Hepatocyte (in vitro differentiated cells): ENCODE data around the gene ADAM10. TPM values are rescaled to one million over a fixed set of nuclear protein-coding genes. Genes with fewer than 3 reads are reported as not detected.

Source experiments
- DNase-seq: peaks from one replicate; pipeline ENCODE4 v3.0.0-alpha.2; 2016; ENCODE audit warnings: low spot score
- H2AFZ ChIP-seq: fragments of 200-600 bp; sonication (generic); 2 replicates; pipeline ENCODE4 v1.6.0; 2016; ENCODE audit warnings: antibody characterized with exemption, mild to moderate bottlenecking
- H3K27ac ChIP-seq: fragments of 200-600 bp; sonication (generic); 2 replicates; pipeline ENCODE4 v1.5.1; 2016; ENCODE audit warnings: mild to moderate bottlenecking
- H3K27me3 ChIP-seq: fragments of 200-600 bp; sonication (generic); 2 replicates; pipeline ENCODE4 v1.6.1; 2016
- H3K36me3 ChIP-seq: fragments of 200-600 bp; sonication (generic); replicated peaks from 2 replicates; pipeline ENCODE4 v1.5.1; 2016; ENCODE audit warnings: low read depth; ENCODE audit not compliant: insufficient read depth
- H3K4me1 ChIP-seq: fragments of 200-600 bp; sonication (generic); 2 replicates; pipeline ENCODE4 v1.5.1; 2016; ENCODE audit warnings: mild to moderate bottlenecking, moderate library complexity; ENCODE audit not compliant: insufficient read depth
- H3K4me2 ChIP-seq: fragments of 200-600 bp; sonication (generic); 2 replicates; pipeline ENCODE4 v1.6.0; 2016
- H3K4me3 ChIP-seq: fragments of 200-600 bp; sonication (generic); 2 replicates; pipeline ENCODE4 v1.5.1; 2016; ENCODE audit warnings: mild to moderate bottlenecking
- H3K79me2 ChIP-seq: fragments of 200-600 bp; sonication (generic); 2 replicates; pipeline ENCODE4 v1.6.0; 2017; ENCODE audit warnings: mild to moderate bottlenecking
- H3K9me2 ChIP-seq: fragments of 200-600 bp; sonication (generic); replicated peaks from 2 replicates; pipeline ENCODE4 v1.6.0; 2017; ENCODE audit warnings: mild to moderate bottlenecking; ENCODE audit not compliant: insufficient read depth
- H3K9me3 ChIP-seq: fragments of 200-600 bp; sonication (generic); 2 replicates; pipeline ENCODE4 v1.5.1; 2016; ENCODE audit warnings: low read depth, mild to moderate bottlenecking
- H4K20me1 ChIP-seq: fragments of 200-600 bp; sonication (generic); 2 replicates; pipeline ENCODE4 v1.6.0; 2016; ENCODE audit warnings: mild to moderate bottlenecking; ENCODE audit not compliant: insufficient read depth, poor library complexity, severe bottlenecking
- EZH2 ChIP-seq: fragments of 200-600 bp; sonication (generic); IDR thresholded peaks from 2 replicates; pipeline ENCODE4 v1.6.1; 2016; ENCODE audit warnings: antibody characterized with exemption, mild to moderate bottlenecking, borderline replicate concordance
- EZH2phosphoT487 ChIP-seq: fragments of 200-600 bp; sonication (generic); IDR thresholded peaks from one replicate; pipeline ENCODE4 v1.6.1; 2018; ENCODE audit warnings: antibody characterized with exemption, mild to moderate bottlenecking, low read depth, moderate library complexity; ENCODE audit not compliant: unreplicated experiment, severe bottlenecking
- WGBS: methylation state at CpG from one replicate; pipeline ENCODE4 v1.1.6; 2016; ENCODE audit warnings: low lambda C conversion rate; ENCODE audit errors: missing lambda C conversion rate; 5-methylcytosine and 5-hydroxymethylcytosine counted together
- polyA plus RNA-seq: library from polyadenylated mRNA; unstranded; fragments of >200 nt; fragmentation: Nextera tagmentation; extraction: Ambion mirVana; gene quantifications from 2 replicates; pipeline ENCODE4 v1.2.1, GENCODE V29; 2016
- total RNA-seq: library from RNA; depleted of rRNA; stranded (reverse); fragments of >200 nt; gene quantifications from 2 replicates; pipeline ENCODE4 v1.2.3, GENCODE V29; 2014
- TF ChIP-seq, protein P1 (sequence below): fragments of 200-600 bp; sonication (generic); IDR thresholded peaks from 2 replicates; pipeline ENCODE4 v1.5.1; 2016; ENCODE audit warnings: antibody characterized with exemption, mild to moderate bottlenecking; ENCODE audit not compliant: poor library complexity

Gene ADAM10
- total and polyA plus RNA-seq, 2 experiments from 2014 or later = 112 to 163 TPM

DNA sequence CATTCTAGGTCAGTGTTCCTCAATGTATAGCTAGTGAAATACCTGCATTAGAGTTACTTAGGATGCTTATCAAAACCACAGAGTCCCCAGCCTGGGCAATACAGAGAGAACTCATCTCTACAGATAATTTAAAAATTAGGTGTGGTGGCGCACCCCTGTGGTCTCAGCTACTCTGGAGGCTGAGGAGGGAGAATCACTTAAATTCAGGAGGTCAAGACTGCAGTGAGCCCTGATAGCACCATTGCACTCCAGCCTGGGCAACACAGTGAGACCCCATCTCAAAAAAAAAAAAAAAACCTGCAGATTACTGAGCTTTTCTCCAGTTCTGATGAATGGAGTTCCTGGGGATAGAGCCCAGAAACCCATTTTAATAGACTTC is 11.5 kb upstream of the ADAM10 start:
- Histone ChIP-seq H3K9me2 (no peaks in the 10 kb centered on the region), H3K27me3 (no peaks in the 10 kb centered on the region), H3K79me2 (no peaks in the 10 kb centered on the region), H2AFZ (no peak overlapping the region), H3K4me3 (no peak overlapping the region), H4K20me1 (no peaks in the 10 kb centered on the region), H3K4me2 (no peak overlapping the region), H3K4me1 (no peaks in the 10 kb centered on the region), H3K27ac (no peak overlapping the region), H3K9me3 (no peaks in the 10 kb centered on the region), H3K36me3 (no peaks in the 10 kb centered on the region)
- TF ChIP-seq EZH2 (no peak), EZH2phosphoT487 (no peak)
- TF ChIP-seq, protein P1, sequence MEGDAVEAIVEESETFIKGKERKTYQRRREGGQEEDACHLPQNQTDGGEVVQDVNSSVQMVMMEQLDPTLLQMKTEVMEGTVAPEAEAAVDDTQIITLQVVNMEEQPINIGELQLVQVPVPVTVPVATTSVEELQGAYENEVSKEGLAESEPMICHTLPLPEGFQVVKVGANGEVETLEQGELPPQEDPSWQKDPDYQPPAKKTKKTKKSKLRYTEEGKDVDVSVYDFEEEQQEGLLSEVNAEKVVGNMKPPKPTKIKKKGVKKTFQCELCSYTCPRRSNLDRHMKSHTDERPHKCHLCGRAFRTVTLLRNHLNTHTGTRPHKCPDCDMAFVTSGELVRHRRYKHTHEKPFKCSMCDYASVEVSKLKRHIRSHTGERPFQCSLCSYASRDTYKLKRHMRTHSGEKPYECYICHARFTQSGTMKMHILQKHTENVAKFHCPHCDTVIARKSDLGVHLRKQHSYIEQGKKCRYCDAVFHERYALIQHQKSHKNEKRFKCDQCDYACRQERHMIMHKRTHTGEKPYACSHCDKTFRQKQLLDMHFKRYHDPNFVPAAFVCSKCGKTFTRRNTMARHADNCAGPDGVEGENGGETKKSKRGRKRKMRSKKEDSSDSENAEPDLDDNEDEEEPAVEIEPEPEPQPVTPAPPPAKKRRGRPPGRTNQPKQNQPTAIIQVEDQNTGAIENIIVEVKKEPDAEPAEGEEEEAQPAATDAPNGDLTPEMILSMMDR = no peak
- no peak for DNase-seq
- 91% methylated on average over 1 of the region's 1 CpG for WGBS

DNA sequence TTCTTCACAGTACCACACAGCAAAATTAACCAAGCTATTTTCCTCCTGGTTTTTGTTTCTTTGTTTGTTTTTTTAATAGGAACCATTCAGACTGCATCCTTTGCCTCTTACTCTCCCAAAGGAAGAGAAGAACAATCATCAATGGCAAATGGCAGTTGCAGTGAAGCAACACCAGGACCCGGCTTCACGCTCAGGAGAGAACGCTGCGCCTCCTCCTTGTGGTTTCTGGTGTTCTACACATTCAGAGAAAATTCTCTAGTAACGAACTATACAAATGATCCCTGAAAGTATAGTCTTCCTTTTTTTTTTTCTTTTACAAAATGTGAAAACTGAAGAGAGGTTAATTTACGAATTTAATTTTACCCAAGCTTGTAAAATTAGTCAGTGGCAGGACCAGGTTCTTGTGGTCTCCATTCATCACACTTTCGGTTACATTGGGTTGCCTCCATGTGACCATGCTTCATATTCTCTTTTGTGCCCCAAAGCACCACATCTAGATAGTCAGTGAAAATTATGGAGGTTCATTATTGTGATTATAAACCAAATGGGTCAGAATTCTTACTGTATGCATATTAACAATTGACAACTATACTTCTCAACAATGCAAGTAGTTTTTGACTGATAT is 11.0 kb upstream of the ADAM10 start:
- H3K27ac ChIP-seq = no peak overlapping the region
- H3K9me3 ChIP-seq = no peaks in the 10 kb centered on the region
- H3K4me3 ChIP-seq = no peak overlapping the region
- no peaks in the 10 kb centered on the region for H3K79me2 ChIP-seq
- WGBS = 91% methylated on average over 7 of the region's 7 CpGs
- no peaks in the 10 kb centered on the region for H3K4me1 ChIP-seq
- H3K9me2 ChIP-seq = no peaks in the 10 kb centered on the region
- H4K20me1 ChIP-seq = no peaks in the 10 kb centered on the region
- H2AFZ ChIP-seq = no peak overlapping the region
- no peaks in the 10 kb centered on the region for H3K36me3 ChIP-seq
- no peaks in the 10 kb centered on the region for H3K27me3 ChIP-seq
- no peak overlapping the region for H3K4me2 ChIP-seq
- DNase-seq = no peak
- TF ChIP-seq, protein P1 = no peak
- TF ChIP-seq EZH2 = no peak
- TF ChIP-seq EZH2phosphoT487 = no peak

DNA sequence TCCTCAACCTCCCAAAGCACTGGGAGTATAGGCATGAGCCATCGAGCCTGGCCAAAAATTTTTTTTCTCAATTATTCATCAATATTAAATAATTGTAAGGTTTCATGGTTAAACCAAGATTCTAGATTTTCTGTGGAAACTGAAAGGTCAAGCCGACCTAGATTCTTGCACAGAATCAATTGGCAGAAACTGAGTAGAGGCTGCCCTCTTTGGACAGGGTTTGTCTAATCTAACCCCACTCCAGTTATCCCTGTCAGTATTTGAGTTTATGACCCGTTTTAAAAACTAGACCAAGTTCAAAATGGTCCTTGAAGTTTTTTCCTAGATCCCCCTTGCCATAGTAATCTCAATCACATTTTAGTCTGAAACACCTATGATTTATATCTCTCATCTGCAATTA is 8.6 kb upstream of the ADAM10 start:
- Histone ChIP-seq H3K4me1 (no peaks in the 10 kb centered on the region), H3K27ac (no peak overlapping the region), H2AFZ (no peak overlapping the region), H3K27me3 (no peaks in the 10 kb centered on the region), H3K36me3 (no peaks in the 10 kb centered on the region), H3K4me2 (no peak overlapping the region), H3K9me2 (no peaks in the 10 kb centered on the region), H3K9me3 (no peaks in the 10 kb centered on the region), H4K20me1 (no peaks in the 10 kb centered on the region), H3K79me2 (no peaks in the 10 kb centered on the region), H3K4me3 (no peak overlapping the region)
- no peak for DNase-seq
- WGBS = 57% methylated on average over 3 of the region's 3 CpGs
- TF ChIP-seq, protein P1 = peak; percentile 26
- no peak for TF ChIP-seq EZH2phosphoT487
- TF ChIP-seq EZH2 = no peak

DNA sequence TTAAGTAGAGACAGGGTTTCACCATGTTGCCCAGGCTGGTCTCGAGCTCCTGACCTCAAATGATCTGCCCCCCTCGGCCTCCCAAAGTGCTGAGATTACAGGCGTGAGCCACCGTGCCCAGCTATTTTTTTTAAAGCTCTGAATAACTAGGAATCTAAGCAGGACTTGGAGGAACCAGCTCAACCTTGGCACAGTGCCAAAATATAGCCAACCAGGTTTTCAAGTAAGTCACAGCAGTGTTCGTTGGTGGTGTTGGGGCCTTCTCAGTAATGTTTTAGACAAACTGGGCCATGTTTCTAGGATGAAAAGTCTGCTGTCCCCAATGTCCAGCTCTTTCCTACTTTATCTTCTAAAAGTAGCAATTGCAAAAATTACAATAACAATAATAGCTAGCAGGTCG is 6.4 kb upstream of the ADAM10 start:
- no peak overlapping the region for H2AFZ ChIP-seq
- no peak overlapping the region for H3K27ac ChIP-seq
- no peaks in the 10 kb centered on the region for H3K27me3 ChIP-seq
- WGBS = 70% methylated on average over 6 of the region's 6 CpGs
- H3K36me3 ChIP-seq = no peaks in the 10 kb centered on the region
- no peak for DNase-seq
- H3K9me2 ChIP-seq = no peaks in the 10 kb centered on the region
- TF ChIP-seq EZH2phosphoT487 (no peak), EZH2 (no peak)
- TF ChIP-seq, protein P1 = no peak
- H3K79me2 ChIP-seq = no peaks in the 10 kb centered on the region
- no peaks in the 10 kb centered on the region for H3K4me1 ChIP-seq
- H3K4me2 ChIP-seq = no peak overlapping the region
- no peaks in the 10 kb centered on the region for H4K20me1 ChIP-seq
- no peak overlapping the region for H3K4me3 ChIP-seq
- H3K9me3 ChIP-seq = no peaks in the 10 kb centered on the region
